Esophagus squamous epithelium (tissue), 4 donors: ENCODE data around the gene TCF4.

ENCODE experiments used
- CTCF ChIP-seq, 6 experiments: fragments of 450-650 bp in 4 of 6; fragments of 200-600 bp in 2 of 6; sonication (generic) in 2 of 6; IDR thresholded peaks; one replicate each; pipeline ENCODE4 v1.5.1; 2016 to 2019; ENCODE audit warnings: antibody characterized with exemption in 6 of 6, mild to moderate bottlenecking in 4 of 6, moderate library complexity in 4 of 6
- POLR2A ChIP-seq, 4 donors: fragments of 450-650 bp; IDR thresholded peaks; one replicate each; pipeline ENCODE4 v1.6.1; 2017; ENCODE audit warnings: antibody characterized with exemption in 4 of 4, mild to moderate bottlenecking in 4 of 4, moderate library complexity in 3 of 4

GRCh38 chr18:55302167-55302833, 285.7 kb downstream of the TCF4 start:
- TF ChIP-seq CTCF (IDR thresholded peaks at IDR 0.05): no peak
- no peak for TF ChIP-seq POLR2A (IDR thresholded peaks at IDR 0.05)
